Adrenal gland (tissue), 12 donors: ENCODE results near the gene APBA2. TPM values are rescaled to one million over a fixed set of nuclear protein-coding genes. Genes with fewer than 3 reads are reported as not detected.

Source experiments
- DNase-seq, 7 donors: peaks; one replicate each; pipeline ENCODE4 v3.0.0-alpha.2; 2019 to 2020
- H3K27ac ChIP-seq, 5 donors: fragments of 200-600 bp; sonication (generic) in 4 of 5; 1 replicate in 3 of 5; 2 replicates in 2 of 5; pipeline versions ENCODE4 v1.5.1 to v1.8.0; 2016 to 2020; ENCODE audit warnings: mild to moderate bottlenecking in 1 of 5
- H3K27me3 ChIP-seq: fragments of 200-600 bp; 2 replicates; pipeline ENCODE4 v1.8.0; 2021
- H3K36me3 ChIP-seq, 2 donors: fragments of 200-600 bp; replicated peaks in 1 of 2; 1 replicate in 1 of 2; 2 replicates in 1 of 2; pipeline versions ENCODE4 v1.5.1 to v1.8.0; 2018 to 2022
- H3K4me1 ChIP-seq, 2 donors: fragments of 200-600 bp; replicated peaks in 1 of 2; 1 replicate in 1 of 2; 2 replicates in 1 of 2; pipeline versions ENCODE4 v1.5.1 to v1.8.0; 2018 to 2021
- H3K4me3 ChIP-seq, 4 donors: fragments of 200-600 bp; sonication (generic) in 3 of 4; one replicate each; pipeline ENCODE4 v1.5.1; 2016 to 2018
- H3K9me3 ChIP-seq, 3 donors: fragments of 200-600 bp; sonication (generic) in 1 of 3; replicated peaks in 1 of 3; 1 replicate in 2 of 3; 2 replicates in 1 of 3; pipeline versions ENCODE4 v1.5.1 to v1.8.0; 2016 to 2021
- POLR2A ChIP-seq, 2 donors: fragments of 450-650 bp; IDR thresholded peaks; one replicate each; pipeline ENCODE4 v1.6.1; 2017; ENCODE audit warnings: antibody characterized with exemption in 2 of 2, mild to moderate bottlenecking in 2 of 2, moderate library complexity in 1 of 2
- WGBS, 4 donors: extraction: QIAGEN DNeasy Blood & Tissue Kit in 2 of 4; methylation state at CpG; one replicate each; pipeline versions ENCODE4 v1.1.5 to v1.1.7; 2013 to 2017; 5-methylcytosine and 5-hydroxymethylcytosine counted together
- intact Hi-C, 2 donors: fragments of 100-400 bp; cut with DNase I; formaldehyde crosslinking; loops; one replicate each; pipeline versions ENCODE4 v1.14.1 to v1.15.0; 2022 to 2023
- polyA plus RNA-seq, 3 donors: library from polyadenylated mRNA; stranded (reverse); fragments of 200-250 nt in 2 of 3; fragments of 350-450 nt in 1 of 3; fragmentation: Illumina TruSeq in 1 of 3; extraction: RNeasy Lipid Tissue Mini Kit (QIAGEN cat#74804) in 1 of 3; gene quantifications; one replicate each; pipeline ENCODE4 v1.2.3, GENCODE V29; 2013 to 2014
- total RNA-seq, 9 donors: library from RNA; depleted of rRNA in 4 of 9; stranded (reverse); fragments of >200 nt in 4 of 9; fragments of 120-200 nt in 1 of 9; fragmentation: NEBNext Ultra II Directional in 1 of 9; extraction: Animal tissue kit (Norgen Biotek cat#: 25700) in 1 of 9; gene quantifications; one replicate each; pipeline versions ENCODE4 v1.1.0 to v1.2.4, GENCODE V29; 2013 to 2023
- TF ChIP-seq, protein P1 (sequence below), 6 experiments: fragments of 450-650 bp in 4 of 6; fragments of 200-600 bp in 2 of 6; sonication (generic) in 1 of 6; IDR thresholded peaks; 1 replicate in 5 of 6; 2 replicates in 1 of 6; pipeline versions ENCODE4 v1.5.1 to v1.8.0; 2016 to 2021; ENCODE audit warnings: antibody characterized with exemption in 6 of 6, mild to moderate bottlenecking in 2 of 6, moderate library complexity in 1 of 6
- donor health status: healthy with polysubstance abuse.
- donor health status: Bipolar disorder and iron deficiency.
- donor health status: DM: yes; HTN: yes; CAD: no.
- donor health status: DM: no; HTN: no; CAD: no.
- donor health status: DM: no; HTN: no; CAD: no.
- donor health status: DM: yes; HTN: yes; CAD: no.

The APBA2 gene
- total and polyA plus RNA-seq, 12 donors: 2.1 to 13.2 (median 4.7) TPM

DNA sequence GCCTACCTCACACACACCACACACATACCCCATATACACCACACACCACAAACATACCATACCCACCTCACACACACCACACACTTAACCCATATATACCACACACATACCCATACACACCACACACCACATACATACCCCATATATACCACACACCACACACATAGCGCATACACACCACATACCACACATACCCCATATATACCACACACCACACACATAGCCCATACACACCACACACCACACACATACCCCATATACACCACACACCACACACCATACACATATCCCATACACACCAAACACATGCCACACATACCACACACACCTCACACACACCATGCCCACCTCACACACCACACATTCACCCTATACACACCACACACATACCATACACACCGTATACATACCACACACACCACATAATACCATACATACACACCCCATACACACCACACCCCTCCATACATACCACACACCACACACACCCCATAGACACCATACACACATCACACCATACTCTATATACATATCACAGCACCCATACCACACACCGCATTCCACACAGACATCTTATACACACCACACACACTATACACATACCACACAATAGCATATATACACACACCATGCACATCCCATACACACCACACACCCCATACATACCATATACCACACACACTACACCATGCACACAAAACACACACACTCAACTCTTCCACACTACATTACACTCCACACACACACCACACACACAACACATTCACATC is 29.5 kb downstream of the APBA2 start:
- Histone ChIP-seq H3K27ac (no peak overlapping the region), H3K9me3 (no peaks in the 10 kb centered on the region), H3K27me3 (no peaks in the 10 kb centered on the region), H3K4me1 (no peaks in the 10 kb centered on the region), H3K36me3 (no peaks in the 10 kb centered on the region), H3K4me3 (no peak overlapping the region)
- TF ChIP-seq POLR2A (IDR thresholded peaks at IDR 0.05): no peak
- TF ChIP-seq, protein P1, sequence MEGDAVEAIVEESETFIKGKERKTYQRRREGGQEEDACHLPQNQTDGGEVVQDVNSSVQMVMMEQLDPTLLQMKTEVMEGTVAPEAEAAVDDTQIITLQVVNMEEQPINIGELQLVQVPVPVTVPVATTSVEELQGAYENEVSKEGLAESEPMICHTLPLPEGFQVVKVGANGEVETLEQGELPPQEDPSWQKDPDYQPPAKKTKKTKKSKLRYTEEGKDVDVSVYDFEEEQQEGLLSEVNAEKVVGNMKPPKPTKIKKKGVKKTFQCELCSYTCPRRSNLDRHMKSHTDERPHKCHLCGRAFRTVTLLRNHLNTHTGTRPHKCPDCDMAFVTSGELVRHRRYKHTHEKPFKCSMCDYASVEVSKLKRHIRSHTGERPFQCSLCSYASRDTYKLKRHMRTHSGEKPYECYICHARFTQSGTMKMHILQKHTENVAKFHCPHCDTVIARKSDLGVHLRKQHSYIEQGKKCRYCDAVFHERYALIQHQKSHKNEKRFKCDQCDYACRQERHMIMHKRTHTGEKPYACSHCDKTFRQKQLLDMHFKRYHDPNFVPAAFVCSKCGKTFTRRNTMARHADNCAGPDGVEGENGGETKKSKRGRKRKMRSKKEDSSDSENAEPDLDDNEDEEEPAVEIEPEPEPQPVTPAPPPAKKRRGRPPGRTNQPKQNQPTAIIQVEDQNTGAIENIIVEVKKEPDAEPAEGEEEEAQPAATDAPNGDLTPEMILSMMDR (IDR thresholded peaks at IDR 0.05): no peak
- DNase-seq: no peak
- 88 to 97% (median 93%) methylated on average over 3 of the region's 3 CpGs for WGBS, 4 donors
- intact Hi-C loops: no loop called here

GRCh38 chr15:28915935-28916334 is 30.2 kb downstream of the APBA2 start:
- DNase-seq: no peak
- H3K27me3 ChIP-seq: no peaks in the 10 kb centered on the region
- H3K36me3 ChIP-seq: no peaks in the 10 kb centered on the region
- TF ChIP-seq POLR2A (IDR thresholded peaks at IDR 0.05): no peak
- TF ChIP-seq, protein P1 (IDR thresholded peaks at IDR 0.05): no peak
- 87 to 93% (median 91%) methylated on average over 15 of the region's 15 CpGs for WGBS, 4 donors
- H3K27ac ChIP-seq: no peak overlapping the region
- no peak overlapping the region for H3K4me3 ChIP-seq
- intact Hi-C loops: no loop called here
- H3K9me3 ChIP-seq: no peaks in the 10 kb centered on the region
- no peaks in the 10 kb centered on the region for H3K4me1 ChIP-seq

DNA sequence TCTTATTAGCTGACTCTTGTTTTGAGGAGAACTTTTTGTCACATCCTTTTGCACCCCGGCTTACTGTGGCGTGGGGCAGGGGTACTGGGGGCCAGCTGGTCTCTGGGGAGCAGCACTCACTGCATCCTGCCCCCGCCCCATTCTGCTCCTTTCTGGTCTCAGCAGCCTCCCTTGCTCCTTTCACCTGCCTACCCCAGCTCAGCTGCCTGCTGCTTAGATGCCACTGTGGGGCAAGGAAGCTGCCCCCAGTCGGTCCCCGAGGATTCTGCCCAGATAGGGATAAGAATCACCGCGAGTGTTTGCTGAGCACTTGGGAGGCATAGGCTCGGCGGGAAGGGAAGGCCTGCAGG is 32.0 kb downstream of the APBA2 start:
- intact Hi-C loops: no loop called here
- no peak for DNase-seq
- TF ChIP-seq POLR2A (IDR thresholded peaks at IDR 0.05): no peak
- TF ChIP-seq, protein P1 (IDR thresholded peaks at IDR 0.05): no peak
- Histone ChIP-seq H3K9me3 (no peaks in the 10 kb centered on the region), H3K4me3 (no peak overlapping the region), H3K36me3 (no peaks in the 10 kb centered on the region), H3K4me1 (no peaks in the 10 kb centered on the region), H3K27ac (no peak overlapping the region), H3K27me3 (no peaks in the 10 kb centered on the region)
- WGBS, 4 donors: 79 to 86% (median 81%) methylated on average over 9 of the region's 9 CpGs

DNA sequence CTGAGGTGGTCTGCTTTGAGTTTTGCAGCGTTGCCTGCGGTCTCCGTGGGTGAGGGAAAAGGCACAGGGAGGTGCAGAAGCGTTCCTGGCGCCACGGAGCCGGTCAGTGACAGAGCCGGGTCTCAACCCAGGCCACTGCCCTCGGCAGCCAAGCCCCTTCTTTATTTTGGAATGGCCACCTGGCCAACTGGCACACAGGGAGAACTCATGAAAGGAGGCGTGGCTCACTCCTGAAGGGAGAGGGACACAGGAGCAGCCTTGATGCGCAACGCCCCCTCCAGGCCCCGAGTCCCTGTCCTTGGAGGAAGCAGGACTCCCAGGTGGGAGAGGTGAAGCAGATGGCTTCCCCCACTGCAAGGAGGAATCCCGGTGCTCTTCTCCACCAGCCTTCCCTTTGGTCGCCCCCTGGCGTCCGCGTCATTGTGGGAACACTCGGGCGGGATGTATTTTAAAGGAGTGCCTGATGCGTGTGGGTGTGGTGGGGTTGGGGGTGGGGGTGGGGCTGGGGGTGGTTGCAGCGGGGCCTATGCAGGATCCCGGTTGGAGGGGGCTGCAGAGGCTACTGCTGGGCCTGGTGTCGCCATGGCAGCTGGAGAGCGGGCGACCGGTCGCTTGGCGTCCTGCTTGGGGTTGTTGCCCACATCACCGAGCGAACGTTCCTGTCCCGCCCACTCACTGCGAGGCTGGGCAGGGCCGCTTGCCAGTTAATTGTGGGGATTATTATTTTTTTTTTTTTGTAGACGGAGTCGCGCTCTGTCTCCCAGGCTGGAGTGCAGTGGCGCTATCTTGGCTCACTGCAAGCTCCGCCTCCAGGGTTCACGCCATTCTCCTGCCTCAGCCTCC is 32.6 kb downstream of the APBA2 start:
- no peak overlapping the region for H3K4me3 ChIP-seq
- H3K9me3 ChIP-seq: no peaks in the 10 kb centered on the region
- no peaks in the 10 kb centered on the region for H3K27me3 ChIP-seq
- TF ChIP-seq POLR2A (IDR thresholded peaks at IDR 0.05): no peak
- TF ChIP-seq, protein P1 (IDR thresholded peaks at IDR 0.05): no peak
- DNase-seq: no peak
- intact Hi-C loops: no loop called here
- H3K27ac ChIP-seq: no peak overlapping the region
- WGBS, 4 donors: 65 to 84% (median 69%) methylated on average over 31 to 41 of the region's 41 CpGs
- H3K4me1 ChIP-seq: no peaks in the 10 kb centered on the region
- H3K36me3 ChIP-seq: no peaks in the 10 kb centered on the region
